Thyroid gland (tissue), 4 donors: Measurements from ENCODE around the gene ACSM6.

Source experiments
- POLR2A ChIP-seq, 2 donors: fragments of 450-650 bp; IDR thresholded peaks; one replicate each; pipeline ENCODE4 v1.6.1; 2017; ENCODE audit warnings: antibody characterized with exemption in 2 of 2, mild to moderate bottlenecking in 2 of 2, moderate library complexity in 1 of 2
- TF ChIP-seq, protein P1 (sequence below), 6 experiments: fragments of 200-600 bp in 3 of 6; fragments of 450-650 bp in 3 of 6; sonication (generic) in 3 of 6; IDR thresholded peaks; one replicate each; pipeline ENCODE4 v1.5.1; 2016 to 2019; ENCODE audit warnings: antibody characterized with exemption in 6 of 6, mild to moderate bottlenecking in 2 of 6, inconsistent platforms in 1 of 6, moderate library complexity in 1 of 6

DNA sequence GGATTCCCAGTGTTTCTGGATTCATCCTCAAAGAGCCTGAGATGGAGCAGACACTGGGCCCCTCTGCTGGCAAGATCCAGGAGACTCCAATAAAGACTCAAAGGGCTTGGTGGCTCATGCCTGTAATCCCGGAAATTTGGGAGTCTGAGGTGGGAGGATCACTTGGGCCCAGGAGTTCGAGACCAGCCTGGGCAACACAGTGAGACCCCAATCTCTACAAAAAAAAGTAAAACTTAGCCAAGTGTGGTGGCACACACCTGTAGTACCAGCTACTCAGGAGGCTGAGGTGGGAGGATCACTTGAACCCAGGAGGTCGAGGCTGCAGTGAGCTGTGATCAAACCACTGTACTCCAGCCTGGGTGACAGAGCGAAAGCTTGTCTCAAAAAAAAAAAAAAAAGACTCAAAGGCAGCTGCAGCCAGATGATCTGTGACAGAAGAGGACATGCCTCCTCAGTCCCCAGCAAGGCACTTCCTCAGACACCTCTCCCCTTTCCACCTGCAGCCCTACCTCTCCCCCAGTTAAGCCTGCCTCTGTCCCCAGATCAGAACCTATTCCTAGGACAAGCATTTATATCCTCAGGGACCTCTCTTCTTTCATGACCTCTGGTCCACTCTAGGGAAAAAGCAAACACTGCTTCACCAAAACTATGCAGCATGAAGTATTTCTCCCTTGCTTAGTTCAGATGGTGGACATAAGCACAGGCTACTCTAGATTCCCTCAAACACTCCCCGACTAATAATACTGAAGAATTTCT lies 68.9 kb downstream of the ACSM6 start:
- TF ChIP-seq, protein P1, sequence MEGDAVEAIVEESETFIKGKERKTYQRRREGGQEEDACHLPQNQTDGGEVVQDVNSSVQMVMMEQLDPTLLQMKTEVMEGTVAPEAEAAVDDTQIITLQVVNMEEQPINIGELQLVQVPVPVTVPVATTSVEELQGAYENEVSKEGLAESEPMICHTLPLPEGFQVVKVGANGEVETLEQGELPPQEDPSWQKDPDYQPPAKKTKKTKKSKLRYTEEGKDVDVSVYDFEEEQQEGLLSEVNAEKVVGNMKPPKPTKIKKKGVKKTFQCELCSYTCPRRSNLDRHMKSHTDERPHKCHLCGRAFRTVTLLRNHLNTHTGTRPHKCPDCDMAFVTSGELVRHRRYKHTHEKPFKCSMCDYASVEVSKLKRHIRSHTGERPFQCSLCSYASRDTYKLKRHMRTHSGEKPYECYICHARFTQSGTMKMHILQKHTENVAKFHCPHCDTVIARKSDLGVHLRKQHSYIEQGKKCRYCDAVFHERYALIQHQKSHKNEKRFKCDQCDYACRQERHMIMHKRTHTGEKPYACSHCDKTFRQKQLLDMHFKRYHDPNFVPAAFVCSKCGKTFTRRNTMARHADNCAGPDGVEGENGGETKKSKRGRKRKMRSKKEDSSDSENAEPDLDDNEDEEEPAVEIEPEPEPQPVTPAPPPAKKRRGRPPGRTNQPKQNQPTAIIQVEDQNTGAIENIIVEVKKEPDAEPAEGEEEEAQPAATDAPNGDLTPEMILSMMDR (IDR thresholded peaks at IDR 0.05): no peak
- no peak for TF ChIP-seq POLR2A (IDR thresholded peaks at IDR 0.05)
